ENCODE data around the gene PSAT1.
"Not testable (repeated sequence)": the region's sequence is repeated elsewhere in the genome, so short reads cannot be mapped to it uniquely, and the experiment has no call there.

PSAT1 gene

DNA sequence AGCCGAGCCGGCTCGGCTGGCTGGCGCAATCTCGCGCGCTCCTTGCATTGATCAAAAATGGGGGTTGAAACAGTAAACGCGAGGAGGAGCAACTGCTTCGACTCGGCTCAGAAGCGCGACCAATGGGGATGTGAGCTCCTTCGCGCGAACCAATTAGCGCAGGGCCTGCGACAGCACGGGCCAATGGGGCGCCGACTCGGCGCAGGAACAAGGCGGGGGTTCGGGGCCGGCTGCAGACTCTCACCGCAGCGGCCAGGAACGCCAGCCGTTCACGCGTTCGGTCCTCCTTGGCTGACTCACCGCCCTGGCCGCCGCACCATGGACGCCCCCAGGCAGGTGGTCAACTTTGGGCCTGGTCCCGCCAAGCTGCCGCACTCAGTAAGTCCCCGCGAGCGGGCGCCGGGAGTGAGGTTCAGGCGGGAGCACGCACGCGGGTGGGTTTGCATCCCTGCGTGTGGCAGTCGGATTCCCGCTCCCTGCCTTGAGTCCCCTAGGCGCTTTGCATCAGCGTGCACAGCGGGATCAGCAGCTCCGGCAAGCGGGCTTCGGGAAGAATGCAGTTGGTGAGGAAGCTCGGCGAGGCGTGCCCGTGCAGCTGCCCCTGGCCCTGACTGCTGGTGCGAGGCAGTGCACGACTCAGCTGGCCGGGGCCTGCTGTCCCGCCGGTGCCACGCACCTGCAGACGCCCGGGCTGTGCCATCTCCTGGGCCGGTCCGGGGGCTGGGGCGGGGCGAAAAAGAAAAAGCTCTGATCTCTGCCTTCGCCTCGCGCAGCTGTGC lies at the start of gene PSAT1:
Gene PSAT1, plus strand, starts transcription at position 233 of the 779 bp plus-strand sequence. Its CDS starts 86 bp downstream, at position 319.
- peak; percentile 87 for DNase-seq (ENCODE audit: low read depth)

DNA sequence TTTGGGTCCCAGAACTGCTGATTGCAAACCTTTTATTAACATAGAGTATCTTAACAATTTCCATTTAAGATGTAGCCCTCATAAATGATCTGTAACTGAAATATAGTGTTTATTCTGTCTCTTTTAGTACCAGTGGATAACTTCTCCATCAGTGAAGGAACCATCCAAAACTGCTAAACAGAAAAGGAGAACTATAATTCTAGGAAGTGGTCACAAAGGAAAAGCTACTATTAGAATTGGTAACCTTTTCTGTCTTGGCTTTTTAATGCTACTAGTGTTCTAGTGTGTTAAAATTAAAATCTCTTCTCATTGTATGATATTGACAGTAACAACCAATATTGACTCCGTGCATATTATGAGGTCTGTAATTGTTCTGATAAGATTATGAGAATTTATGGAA lies 48.3 kb upstream of the PSAT1 start:
- DNase-seq (ENCODE audit: low read depth), result no peak

DNA sequence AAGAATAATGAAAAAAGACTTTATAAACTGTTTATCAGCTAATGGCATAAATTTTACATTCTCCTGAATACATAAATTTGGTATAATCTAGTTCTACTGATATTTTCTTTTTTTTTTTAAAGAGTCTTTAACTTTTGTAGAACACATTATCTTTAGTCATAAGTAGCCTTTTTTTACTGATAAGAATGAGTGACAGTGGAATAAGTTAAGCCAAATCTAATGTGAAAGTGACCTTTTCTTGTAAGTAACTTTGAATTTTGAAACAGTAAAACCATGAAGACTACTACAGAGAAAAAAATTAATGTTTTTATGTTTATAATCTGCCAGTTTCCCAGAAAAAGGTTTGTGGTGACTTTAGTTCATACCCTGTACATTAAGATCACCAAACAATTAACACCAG lies 47.4 kb upstream of the PSAT1 start:
- no peak for DNase-seq (ENCODE audit: low read depth)

DNA sequence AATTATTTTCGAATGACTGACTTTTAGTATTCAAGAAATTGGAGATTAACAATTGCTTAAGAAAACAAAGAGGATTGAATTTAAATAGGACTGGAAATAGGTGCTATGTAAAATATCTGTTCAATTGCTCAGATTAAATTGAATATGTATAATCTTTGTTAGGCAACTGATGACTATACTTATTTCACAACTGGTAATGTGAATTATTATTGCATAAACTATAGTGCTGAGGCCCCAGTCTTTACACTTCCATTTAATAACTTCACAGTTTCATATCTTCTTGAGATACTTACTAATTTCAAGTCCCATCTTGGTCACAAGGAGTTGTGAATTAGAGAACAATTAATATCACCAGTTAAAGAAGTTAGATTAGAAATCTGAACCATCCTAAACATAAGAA lies 44.3 kb upstream of the PSAT1 start:
- DNase-seq (ENCODE audit: low read depth), result no peak

DNA sequence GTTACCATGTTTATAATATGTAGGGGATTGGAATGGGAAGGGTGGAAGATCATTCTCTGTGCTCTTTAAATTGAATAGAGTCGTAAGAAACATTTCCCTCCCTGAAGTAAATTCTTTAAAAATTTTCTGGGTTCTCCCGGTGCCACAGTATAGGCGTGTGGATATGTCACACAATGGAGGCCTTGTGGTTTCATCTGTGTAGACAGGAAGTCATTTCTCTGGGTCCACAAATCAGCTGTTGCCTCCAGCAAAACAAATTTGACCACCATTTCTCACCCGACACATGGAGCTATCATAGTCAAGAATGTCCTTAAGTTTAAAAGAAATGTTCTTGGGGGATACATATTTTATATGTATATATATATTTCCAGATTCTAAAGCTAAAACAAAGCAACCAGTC lies 43.6 kb upstream of the PSAT1 start:
- DNase-seq (ENCODE audit: low read depth), result no peak

DNA sequence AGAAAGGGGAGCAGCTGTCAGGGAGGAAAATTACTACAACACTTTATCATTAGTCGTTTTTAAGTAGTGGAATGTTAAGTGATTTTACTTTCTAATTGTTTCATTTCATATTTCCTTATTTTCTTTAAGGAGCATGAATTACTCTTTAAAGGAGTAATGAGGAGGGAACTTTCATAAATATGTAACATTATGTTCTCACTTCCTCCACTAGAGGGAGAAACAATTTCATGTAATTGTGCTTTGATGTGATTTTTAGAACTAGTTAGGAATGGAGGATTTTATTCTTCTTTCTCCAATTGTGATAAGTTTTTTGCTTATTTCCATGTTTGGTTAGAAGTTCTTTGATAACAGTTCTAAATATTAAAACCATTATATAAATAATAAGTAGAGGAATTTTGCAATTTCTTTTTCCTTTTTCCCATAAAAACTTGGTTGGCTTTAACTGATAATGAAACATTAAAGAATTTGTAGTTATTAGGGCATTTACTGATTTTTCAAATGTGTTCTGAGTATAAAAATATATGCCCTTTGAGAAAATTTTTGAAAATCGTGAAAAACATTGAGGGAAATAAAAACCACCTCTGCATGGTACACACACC lies 35.4 kb upstream of the PSAT1 start:
- DNase-seq (ENCODE audit: low read depth), result no peak

DNA sequence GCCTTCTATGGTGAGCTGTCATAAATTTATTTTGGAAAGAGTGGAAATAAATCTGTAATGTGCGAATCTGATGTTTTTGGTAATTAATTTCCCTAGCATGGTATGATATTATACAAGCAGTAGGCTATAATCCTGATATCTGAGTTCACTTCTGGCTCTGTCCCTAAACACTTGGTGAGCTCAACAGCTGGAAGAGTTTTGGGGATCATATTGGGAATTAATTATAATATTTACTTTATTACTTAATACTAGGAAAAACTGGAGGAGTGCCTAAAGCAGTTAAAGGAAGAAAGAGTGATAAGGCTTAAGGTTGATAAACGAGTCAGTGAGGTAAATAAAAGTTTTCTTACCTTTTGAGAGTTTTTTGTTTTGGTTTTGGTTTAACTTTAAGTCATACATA lies 34.3 kb upstream of the PSAT1 start:
- no peak for DNase-seq (ENCODE audit: low read depth)

DNA sequence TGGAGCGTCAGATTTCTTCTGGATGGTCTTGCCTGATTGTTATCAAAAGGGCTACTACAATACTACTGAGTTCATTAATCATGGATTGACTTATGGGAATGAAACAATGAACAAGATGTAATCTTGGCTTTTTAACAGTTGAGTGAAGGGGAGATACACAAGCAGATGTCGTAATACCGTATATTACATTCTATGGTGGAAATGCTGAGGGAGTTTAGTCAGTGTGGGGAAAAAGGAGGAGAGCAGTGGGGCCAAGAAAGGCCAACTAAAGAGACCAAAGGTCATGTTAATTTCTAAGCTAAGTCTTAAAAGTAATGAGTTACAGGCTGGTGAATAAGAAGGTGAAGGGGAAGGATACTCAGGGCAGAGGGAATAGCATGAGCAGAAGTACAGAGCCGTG lies 29.0 kb upstream of the PSAT1 start:
- DNase-seq (ENCODE audit: low read depth), result no peak

DNA sequence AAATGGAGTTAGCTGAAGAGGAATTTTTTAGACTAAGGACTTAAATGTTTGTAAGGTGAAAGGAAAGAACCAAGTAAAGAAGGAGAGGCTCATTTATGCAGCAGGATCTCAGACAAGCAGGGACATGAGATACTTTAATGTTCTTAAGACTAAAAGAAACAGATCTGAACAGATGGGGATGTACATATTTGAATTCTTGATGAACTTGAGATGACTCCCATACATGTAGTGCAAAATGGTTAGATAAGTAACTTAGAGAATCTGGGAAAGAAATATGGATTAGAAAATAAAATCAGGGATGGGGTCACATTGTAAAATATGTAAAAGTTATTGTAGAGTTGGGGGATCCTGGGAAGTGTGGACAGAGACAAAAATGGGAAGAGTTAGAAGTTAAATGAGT lies 27.1 kb upstream of the PSAT1 start:
- DNase-seq (ENCODE audit: low read depth), result no peak

DNA sequence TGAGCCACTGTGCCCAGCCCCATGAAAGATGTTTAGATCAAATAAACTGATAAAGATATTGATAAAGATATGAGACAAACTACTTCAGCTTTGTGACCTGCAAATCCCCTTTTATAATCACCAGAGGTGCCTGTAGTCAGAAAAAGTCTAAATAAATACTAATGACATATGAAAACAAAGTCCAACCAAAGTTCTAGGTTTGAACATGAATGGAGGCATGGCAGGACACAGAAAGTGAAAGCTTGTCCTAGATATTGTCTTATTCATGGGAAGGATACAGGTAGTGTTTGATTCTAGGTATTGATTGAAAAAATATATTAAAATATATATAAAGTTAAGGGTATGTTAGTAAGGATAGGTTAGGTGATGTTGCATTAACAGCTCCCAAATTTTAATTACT lies 24.6 kb upstream of the PSAT1 start:
- no peak for DNase-seq (ENCODE audit: low read depth)

DNA sequence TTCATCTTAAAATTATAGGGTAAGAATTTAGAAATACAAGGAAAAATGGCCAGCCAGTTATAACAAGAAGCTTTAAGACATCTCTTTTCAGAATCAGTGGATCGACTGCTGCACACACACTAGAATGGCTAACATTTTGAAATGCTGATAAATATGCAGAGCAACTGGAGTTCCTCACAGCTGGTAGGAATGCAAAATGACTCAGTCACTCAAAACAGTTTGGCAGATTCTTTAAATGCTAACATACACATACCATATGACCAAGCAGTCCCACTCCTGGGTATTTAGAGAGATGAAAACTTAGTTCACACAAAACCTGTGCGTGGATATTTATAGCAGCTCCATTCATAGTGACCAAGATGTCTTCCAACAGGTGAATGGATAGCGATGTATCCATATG lies 23.2 kb upstream of the PSAT1 start:
- no peak for DNase-seq (ENCODE audit: low read depth)

DNA sequence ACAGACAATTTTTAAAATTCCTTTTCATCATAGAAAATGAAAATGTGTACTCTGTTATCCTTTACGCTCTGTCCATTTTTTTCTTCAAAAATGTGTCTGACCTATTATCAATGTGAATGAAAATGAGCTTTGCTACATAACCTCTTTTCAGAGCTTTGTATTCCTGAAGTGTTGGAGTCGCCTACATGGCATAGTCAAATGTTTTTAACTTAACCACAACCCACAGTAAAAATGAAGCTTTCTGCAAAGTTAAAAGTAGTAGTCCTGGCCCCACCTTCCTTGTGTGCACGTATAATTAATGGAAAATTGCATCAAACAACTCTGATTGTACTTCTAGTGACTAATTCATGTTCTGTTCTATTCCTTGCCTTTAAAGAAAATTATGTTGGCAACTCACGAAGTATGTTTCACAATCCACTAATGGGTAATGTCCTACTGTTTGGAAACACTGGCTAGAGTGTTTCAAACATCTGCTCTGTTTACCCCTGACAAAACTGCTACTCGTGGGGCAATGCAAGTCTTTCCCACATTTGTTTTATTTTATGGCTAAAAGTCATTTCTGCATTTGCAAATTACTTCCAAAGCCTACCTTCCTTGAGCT lies 18.6 kb upstream of the PSAT1 start:
- no peak for DNase-seq (ENCODE audit: low read depth)

DNA sequence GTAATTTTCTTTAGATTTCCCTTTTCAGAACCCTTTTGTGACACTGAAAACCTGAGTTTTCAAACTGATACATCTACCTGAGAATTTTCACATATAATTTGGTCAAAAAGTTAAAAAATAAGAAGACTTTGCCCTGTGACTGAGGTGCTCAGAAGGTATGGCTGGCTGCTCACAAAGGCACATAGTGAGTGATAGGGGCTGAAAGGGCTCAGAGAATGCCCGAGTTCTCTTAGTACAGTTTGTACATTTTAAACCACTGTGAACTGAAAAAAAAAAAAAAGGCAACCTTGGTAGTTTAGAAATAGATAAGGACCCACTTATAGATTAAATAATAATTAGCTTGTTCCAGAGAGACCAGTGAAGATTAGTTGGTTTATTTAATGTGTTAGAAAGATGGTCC lies 18.1 kb upstream of the PSAT1 start:
- no peak for DNase-seq (ENCODE audit: low read depth)

DNA sequence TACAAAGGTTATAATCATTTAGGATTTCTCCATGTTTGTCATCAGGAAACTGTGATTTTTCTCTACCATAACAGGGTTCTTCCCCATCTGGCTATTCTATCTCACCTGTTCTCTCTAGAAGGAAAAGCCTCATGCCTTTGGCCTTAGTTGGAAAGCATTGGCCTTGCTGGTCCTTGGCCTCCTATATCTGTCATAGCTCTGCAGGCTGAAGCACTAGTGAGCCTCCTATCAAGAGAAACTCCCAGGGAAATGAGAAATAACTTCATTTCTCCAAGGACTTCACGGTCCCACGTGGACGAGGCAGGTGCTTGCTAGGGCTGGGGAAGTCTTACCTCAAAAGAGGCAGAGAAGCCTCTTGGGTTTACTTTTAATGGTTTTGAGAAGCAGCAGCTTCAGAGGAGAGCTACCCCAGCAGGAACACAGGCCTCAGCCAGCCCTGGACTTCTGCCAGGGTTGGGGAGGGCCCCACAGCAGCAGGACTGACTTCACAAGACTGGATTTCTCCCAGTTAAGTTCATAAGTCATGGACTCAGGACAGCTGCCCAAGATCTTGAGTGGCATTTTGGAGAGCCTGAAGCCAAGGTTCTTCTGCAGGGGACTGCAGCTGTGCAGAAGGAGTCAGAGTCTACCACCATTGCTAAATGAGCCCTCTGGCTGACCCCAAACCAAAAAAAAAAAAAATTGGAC lies 15.8 kb upstream of the PSAT1 start:
- no peak for DNase-seq (ENCODE audit: low read depth)

DNA sequence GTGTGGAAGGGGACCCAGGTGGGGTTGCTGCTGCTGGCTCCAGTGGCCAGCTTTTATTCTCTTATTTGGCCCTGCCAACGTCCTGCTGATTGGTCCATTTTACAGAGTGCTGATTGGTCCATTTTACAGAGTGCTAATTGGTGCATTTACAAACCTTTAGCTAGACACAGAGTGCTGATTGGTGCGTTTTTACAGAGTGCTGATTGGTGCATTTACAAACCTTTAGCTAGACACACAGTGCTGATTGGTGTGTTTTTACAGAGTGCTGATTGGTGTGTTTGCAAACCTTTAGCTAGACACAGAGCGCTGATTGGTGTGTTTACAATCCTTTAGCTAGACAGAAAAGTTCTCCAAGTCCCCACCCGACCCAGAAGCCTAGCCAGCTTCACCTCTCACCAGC lies 12.7 kb upstream of the PSAT1 start:
- not testable (repeated sequence) for DNase-seq (ENCODE audit: low read depth)

DNA sequence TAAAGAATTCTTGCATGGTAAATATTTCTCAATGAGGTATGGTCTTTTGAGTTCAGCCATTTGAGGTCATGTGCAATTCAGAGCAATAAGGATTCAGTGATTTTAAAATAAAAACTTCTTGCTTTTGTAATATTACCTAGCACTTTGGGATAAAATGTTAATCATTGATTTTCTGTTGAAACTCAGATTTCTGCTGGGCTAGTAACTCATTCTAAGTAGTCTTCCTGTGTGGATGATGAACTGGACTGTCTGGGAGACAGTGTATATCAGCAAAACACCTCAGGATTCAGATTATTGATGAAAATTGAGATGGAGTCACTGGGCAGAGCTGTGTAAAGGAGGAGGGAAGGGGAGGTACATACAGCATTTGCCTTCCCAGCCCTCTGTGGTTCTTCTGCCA lies 10.8 kb upstream of the PSAT1 start:
- DNase-seq (ENCODE audit: low read depth), result no peak

DNA sequence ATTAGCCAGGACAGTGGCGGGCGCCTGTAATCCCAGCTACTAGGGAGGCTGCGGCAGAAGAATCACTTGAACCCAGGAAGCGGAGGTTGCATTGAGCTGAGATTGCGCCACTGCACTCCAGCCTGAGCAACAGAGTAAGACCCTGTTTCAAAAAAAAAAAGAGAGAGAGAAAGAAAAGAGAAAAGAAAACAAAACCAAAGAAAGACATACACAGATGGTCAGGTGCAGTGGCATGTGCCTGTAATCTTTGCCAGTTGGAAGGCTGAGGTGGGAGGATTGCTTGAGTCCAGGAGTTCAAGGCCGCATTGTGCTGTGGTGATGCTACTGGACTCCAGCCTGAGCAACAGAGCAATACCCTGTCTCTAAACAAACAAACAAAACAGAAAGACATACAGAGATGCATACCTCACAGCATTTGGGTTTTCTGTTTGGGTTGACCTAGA lies 10.0 kb upstream of the PSAT1 start:
- no peak for DNase-seq (ENCODE audit: low read depth)

DNA sequence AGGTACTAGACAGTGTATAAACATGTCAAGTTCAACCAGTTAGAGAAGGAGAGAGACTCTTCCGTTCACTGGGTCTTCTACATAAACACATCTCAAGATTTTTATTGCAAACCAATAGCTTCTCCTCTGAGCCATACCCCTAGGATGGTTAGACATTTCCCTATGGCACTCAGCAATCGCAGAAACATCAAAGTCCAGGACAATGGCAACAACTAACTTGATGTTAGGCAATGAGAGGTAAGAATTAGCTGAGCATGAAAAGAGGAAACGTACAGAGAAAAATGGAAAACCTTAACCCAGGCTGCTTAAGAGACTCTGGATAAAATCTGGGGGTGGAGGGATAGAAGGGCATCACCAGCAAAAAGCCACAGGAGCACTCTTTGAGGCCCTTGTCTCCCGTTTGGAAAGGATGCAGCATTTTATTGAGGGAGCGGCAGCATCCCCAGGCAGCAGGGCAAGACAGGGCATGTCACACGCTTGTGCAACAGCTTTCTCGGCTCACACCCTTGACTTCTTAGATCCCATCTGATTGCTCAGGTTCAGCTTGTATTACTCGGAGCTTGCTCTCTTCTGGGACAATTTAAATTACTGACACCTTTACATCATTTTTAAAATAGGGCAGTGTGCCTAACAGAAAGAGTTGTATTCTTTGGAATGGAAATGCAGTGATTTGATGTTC lies 8.6 kb upstream of the PSAT1 start:
- no peak for DNase-seq (ENCODE audit: low read depth)

DNA sequence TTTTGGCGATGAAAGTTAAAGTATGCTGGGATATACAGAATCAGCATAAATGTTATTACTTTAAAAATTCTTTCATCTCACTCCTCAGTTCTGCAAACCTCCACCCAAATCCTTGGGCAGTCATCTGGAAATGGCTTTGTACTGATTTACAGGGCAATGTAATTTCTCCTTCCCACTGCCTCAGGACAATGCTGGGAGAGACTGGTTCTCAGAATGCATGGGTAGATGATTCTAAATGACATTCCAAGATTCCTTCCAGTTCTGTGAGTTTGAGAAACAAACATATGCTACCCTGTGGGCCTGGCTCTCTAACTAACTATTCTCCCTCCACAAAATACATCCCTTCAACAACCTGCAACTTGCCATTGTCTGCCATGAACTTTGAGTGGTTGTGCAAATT lies 7.5 kb upstream of the PSAT1 start:
- DNase-seq (ENCODE audit: low read depth), result no peak

DNA sequence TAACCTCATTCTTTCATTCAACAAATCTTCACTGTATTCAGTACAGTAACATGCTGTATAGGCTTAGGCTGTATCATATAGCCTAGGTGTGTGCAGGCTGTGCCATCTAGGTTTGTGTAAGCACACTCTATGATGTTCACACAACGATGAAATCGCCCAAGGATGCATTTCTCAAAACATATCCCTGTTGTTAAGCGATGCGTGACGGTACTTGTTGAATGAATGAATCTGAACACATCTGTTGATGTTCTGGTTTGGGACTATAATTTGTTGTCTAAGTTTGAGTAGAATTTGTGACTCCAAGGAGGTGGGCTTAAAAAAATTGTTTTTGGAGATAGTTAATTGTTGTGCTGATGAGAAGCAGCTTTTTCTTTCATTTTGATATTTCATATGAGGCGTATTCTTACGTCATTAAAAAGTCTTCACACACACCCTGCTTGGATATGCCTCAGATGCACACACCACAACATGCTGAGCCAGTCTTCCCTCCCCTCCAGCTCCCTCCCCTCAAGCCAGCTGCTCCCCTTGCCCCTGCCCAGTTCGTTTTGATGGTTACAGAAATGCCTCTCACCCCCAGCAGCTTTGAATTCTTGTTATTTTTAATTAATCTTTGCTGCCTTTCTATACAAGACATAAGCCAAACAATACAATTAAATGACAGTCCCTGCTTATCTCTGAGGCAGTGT lies 5.5 kb upstream of the PSAT1 start:
- DNase-seq (ENCODE audit: low read depth), result no peak

DNA sequence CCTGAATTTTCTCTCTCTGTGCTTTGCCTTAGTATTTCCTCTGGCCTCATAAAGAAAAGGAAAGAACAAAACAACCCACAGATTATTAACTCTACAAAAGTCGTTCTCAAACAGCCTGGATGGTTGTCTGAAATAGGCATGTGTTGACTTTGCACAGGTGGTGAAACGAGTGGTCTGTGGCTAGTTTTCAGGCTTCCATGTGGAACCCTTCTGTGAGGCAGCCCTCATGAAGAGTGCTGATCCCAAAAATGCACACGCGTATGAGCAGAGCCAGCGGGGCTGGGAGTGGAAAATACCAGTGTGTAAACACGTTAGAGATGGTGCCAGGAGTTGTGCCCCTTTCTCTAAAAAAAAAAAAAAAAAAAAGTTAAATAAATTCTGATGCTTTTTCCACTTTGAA lies 4.9 kb upstream of the PSAT1 start:
- DNase-seq (ENCODE audit: low read depth), result no peak
